ENCODE results near the gene SLC5A9. TPM values are rescaled to one million over a fixed set of nuclear protein-coding genes. Genes with fewer than 3 reads are reported as not detected.
"Not testable (repeated sequence)": the region's sequence is repeated elsewhere in the genome, so short reads cannot be mapped to it uniquely, and the experiment has no call there.

The SLC5A9 gene
- total RNA-seq, 1 donor from 2014 or later = not detected

GRCh38 chr1:48261881-48262400, 39.4 kb downstream of the SLC5A9 start:
- Histone ChIP-seq H2AFZ (ENCODE audit: low read depth, low read length) (no peak overlapping the region), H3K9me3 (ENCODE audit: insufficient read depth, low read depth, low read length) (no peaks in the 10 kb centered on the region), H3K4me1 (ENCODE audit: insufficient read depth, low read length) (no peaks in the 10 kb centered on the region), H3K79me2 (ENCODE audit: insufficient read depth, low read length) (no peaks in the 10 kb centered on the region), H3K36me3 (ENCODE audit: insufficient read depth, low read length) (no peaks in the 10 kb centered on the region), H3K27me3 (ENCODE audit: insufficient read depth, low read length) (no peaks in the 10 kb centered on the region), H3K27ac (ENCODE audit: low read depth, low read length) (no peak overlapping the region), H3K4me2 (ENCODE audit: low read length) (no peak overlapping the region), H4K20me1 (ENCODE audit: insufficient read depth, low read length) (no peaks in the 10 kb centered on the region), H3K4me3 (ENCODE audit: insufficient read depth, low read depth, low read length) (no peak overlapping the region), H3K9ac (ENCODE audit: low read length) (no peak overlapping the region)
- Mint-ChIP-seq H3K4me3 (ENCODE audit: unreplicated experiment) (no peak overlapping the region), H3K36me3 (ENCODE audit: low read depth, unreplicated experiment) (no peaks in the 10 kb centered on the region), H3K4me1 (ENCODE audit: low read depth, unreplicated experiment) (no peaks in the 10 kb centered on the region), H3K27me3 (ENCODE audit: low read depth, unreplicated experiment) (no peaks in the 10 kb centered on the region), H3K9me3 (ENCODE audit: unreplicated experiment) (no peaks in the 10 kb centered on the region), H3K27ac (ENCODE audit: unreplicated experiment) (no peak overlapping the region)
- no peak for TF ChIP-seq EZH2 (IDR thresholded peaks at IDR 0.05; ENCODE audit: insufficient read depth, low read length)
- TF ChIP-seq, protein P1, sequence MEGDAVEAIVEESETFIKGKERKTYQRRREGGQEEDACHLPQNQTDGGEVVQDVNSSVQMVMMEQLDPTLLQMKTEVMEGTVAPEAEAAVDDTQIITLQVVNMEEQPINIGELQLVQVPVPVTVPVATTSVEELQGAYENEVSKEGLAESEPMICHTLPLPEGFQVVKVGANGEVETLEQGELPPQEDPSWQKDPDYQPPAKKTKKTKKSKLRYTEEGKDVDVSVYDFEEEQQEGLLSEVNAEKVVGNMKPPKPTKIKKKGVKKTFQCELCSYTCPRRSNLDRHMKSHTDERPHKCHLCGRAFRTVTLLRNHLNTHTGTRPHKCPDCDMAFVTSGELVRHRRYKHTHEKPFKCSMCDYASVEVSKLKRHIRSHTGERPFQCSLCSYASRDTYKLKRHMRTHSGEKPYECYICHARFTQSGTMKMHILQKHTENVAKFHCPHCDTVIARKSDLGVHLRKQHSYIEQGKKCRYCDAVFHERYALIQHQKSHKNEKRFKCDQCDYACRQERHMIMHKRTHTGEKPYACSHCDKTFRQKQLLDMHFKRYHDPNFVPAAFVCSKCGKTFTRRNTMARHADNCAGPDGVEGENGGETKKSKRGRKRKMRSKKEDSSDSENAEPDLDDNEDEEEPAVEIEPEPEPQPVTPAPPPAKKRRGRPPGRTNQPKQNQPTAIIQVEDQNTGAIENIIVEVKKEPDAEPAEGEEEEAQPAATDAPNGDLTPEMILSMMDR (IDR thresholded peaks at IDR 0.05; ENCODE audit: insufficient read depth, low read depth, low read length) = no peak
- DNase-seq (ENCODE audit: low read depth) = no peak
- FAIRE-seq = no peak

GRCh38 chr1:48263041-48263440, 40.5 kb downstream of the SLC5A9 start:
- TF ChIP-seq, protein P1 (IDR thresholded peaks at IDR 0.05; ENCODE audit: insufficient read depth, low read depth, low read length) = no peak
- TF ChIP-seq EZH2 (IDR thresholded peaks at IDR 0.05; ENCODE audit: insufficient read depth, low read length) = no peak
- H3K4me2 ChIP-seq (ENCODE audit: low read length) = no peak overlapping the region
- DNase-seq (ENCODE audit: low read depth) = no peak
- Mint-ChIP-seq H3K27ac (ENCODE audit: unreplicated experiment) (no peak overlapping the region), H3K4me1 (ENCODE audit: low read depth, unreplicated experiment) (no peaks in the 10 kb centered on the region), H3K4me3 (ENCODE audit: unreplicated experiment) (no peak overlapping the region), H3K36me3 (ENCODE audit: low read depth, unreplicated experiment) (no peaks in the 10 kb centered on the region), H3K27me3 (ENCODE audit: low read depth, unreplicated experiment) (no peaks in the 10 kb centered on the region), H3K9me3 (ENCODE audit: unreplicated experiment) (no peaks in the 10 kb centered on the region)
- no peak overlapping the region for H3K9ac ChIP-seq (ENCODE audit: low read length)
- FAIRE-seq = no peak
- H3K36me3 ChIP-seq (ENCODE audit: insufficient read depth, low read length) = no peaks in the 10 kb centered on the region
- H3K9me3 ChIP-seq (ENCODE audit: insufficient read depth, low read depth, low read length) = no peaks in the 10 kb centered on the region
- no peak overlapping the region for H3K4me3 ChIP-seq (ENCODE audit: insufficient read depth, low read depth, low read length)
- no peaks in the 10 kb centered on the region for H3K79me2 ChIP-seq (ENCODE audit: insufficient read depth, low read length)
- H3K27ac ChIP-seq (ENCODE audit: low read depth, low read length) = no peak overlapping the region
- H2AFZ ChIP-seq (ENCODE audit: low read depth, low read length) = no peak overlapping the region
- no peaks in the 10 kb centered on the region for H3K4me1 ChIP-seq (ENCODE audit: insufficient read depth, low read length)
- no peaks in the 10 kb centered on the region for H3K27me3 ChIP-seq (ENCODE audit: insufficient read depth, low read length)
- no peaks in the 10 kb centered on the region for H4K20me1 ChIP-seq (ENCODE audit: insufficient read depth, low read length)

DNA sequence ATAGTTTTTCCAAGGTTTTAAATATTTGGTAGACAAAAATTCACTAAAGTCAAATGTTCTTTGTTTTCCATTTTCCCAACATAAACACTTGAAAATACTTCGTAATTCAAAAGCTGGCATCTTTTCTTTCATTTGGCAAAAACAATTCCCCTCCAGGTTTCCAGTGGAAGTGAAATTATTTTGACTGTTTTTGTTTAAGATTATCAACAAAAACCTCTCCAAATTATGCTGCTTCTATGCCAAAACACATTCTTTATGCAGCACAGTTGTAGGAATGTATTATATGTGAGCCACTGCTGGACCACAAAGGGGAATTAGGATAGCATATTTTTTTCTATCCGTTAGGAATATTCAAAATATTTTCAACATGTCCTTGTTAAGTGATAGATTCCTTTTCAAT, 44.1 kb downstream of the SLC5A9 start:
- H3K4me1 Mint-ChIP-seq (ENCODE audit: low read depth, unreplicated experiment) = no peaks in the 10 kb centered on the region
- H3K9me3 ChIP-seq (ENCODE audit: insufficient read depth, low read depth, low read length) = no peaks in the 10 kb centered on the region
- no peak overlapping the region for H3K9ac ChIP-seq (ENCODE audit: low read length)
- no peak overlapping the region for H3K27ac ChIP-seq (ENCODE audit: low read depth, low read length)
- no peaks in the 10 kb centered on the region for H3K36me3 ChIP-seq (ENCODE audit: insufficient read depth, low read length)
- DNase-seq (ENCODE audit: low read depth) = no peak
- no peak overlapping the region for H3K4me3 ChIP-seq (ENCODE audit: insufficient read depth, low read depth, low read length)
- H4K20me1 ChIP-seq (ENCODE audit: insufficient read depth, low read length) = no peaks in the 10 kb centered on the region
- TF ChIP-seq, protein P1 (IDR thresholded peaks at IDR 0.05; ENCODE audit: insufficient read depth, low read depth, low read length) = no peak
- TF ChIP-seq EZH2 (IDR thresholded peaks at IDR 0.05; ENCODE audit: insufficient read depth, low read length) = no peak
- H3K27ac Mint-ChIP-seq (ENCODE audit: unreplicated experiment) = no peak overlapping the region
- no peaks in the 10 kb centered on the region for H3K27me3 Mint-ChIP-seq (ENCODE audit: low read depth, unreplicated experiment)
- H3K4me1 ChIP-seq (ENCODE audit: insufficient read depth, low read length) = no peaks in the 10 kb centered on the region
- H3K27me3 ChIP-seq (ENCODE audit: insufficient read depth, low read length) = no peaks in the 10 kb centered on the region
- no peaks in the 10 kb centered on the region for H3K9me3 Mint-ChIP-seq (ENCODE audit: unreplicated experiment)
- FAIRE-seq = no peak
- no peak overlapping the region for H3K4me2 ChIP-seq (ENCODE audit: low read length)
- no peak overlapping the region for H2AFZ ChIP-seq (ENCODE audit: low read depth, low read length)
- H3K36me3 Mint-ChIP-seq (ENCODE audit: low read depth, unreplicated experiment) = no peaks in the 10 kb centered on the region
- H3K4me3 Mint-ChIP-seq (ENCODE audit: unreplicated experiment) = no peak overlapping the region
- no peaks in the 10 kb centered on the region for H3K79me2 ChIP-seq (ENCODE audit: insufficient read depth, low read length)

DNA sequence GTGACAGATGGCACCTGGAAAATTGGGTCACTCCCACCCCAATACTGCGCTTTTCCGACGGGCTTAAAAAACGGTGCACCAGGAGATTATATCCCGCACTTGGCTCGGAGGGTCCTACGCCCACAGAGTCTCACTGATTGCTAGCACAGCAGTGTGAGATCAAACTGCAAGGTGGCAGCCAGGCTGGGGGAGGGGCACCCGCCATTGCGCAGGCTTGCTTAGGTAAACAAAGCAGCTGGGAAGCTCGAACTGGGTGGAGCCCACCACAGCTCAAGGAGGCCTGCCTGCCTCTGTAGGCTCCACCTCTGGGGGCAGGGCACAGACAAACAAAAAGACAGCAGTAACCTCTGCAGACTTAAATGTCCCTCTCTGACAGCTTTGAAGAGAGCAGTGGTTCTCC, 54.9 kb downstream of the SLC5A9 start:
- not testable (repeated sequence) for DNase-seq (ENCODE audit: low read depth); H3K27ac ChIP-seq (ENCODE audit: low read depth, low read length); H4K20me1 ChIP-seq (ENCODE audit: insufficient read depth, low read length); H3K27me3 ChIP-seq (ENCODE audit: insufficient read depth, low read length); H3K9ac ChIP-seq (ENCODE audit: low read length); H3K4me1 Mint-ChIP-seq (ENCODE audit: low read depth, unreplicated experiment); FAIRE-seq; H3K4me2 ChIP-seq (ENCODE audit: low read length); H3K27ac Mint-ChIP-seq (ENCODE audit: unreplicated experiment); H3K79me2 ChIP-seq (ENCODE audit: insufficient read depth, low read length); H3K9me3 ChIP-seq (ENCODE audit: insufficient read depth, low read depth, low read length); H3K27me3 Mint-ChIP-seq (ENCODE audit: low read depth, unreplicated experiment); H3K36me3 Mint-ChIP-seq (ENCODE audit: low read depth, unreplicated experiment); H3K4me3 Mint-ChIP-seq (ENCODE audit: unreplicated experiment); H3K36me3 ChIP-seq (ENCODE audit: insufficient read depth, low read length); H3K4me3 ChIP-seq (ENCODE audit: insufficient read depth, low read depth, low read length); H3K4me1 ChIP-seq (ENCODE audit: insufficient read depth, low read length); H3K9me3 Mint-ChIP-seq (ENCODE audit: unreplicated experiment); H2AFZ ChIP-seq (ENCODE audit: low read depth, low read length)

Measured in astrocyte (in vitro differentiated cells and primary cell).